Right lobe of liver (tissue), 4 donors: ENCODE results near the gene ZNF609.

Source experiments
- POLR2A ChIP-seq: fragments of 450-650 bp; IDR thresholded peaks from one replicate; pipeline ENCODE4 v1.6.1; 2017; ENCODE audit warnings: antibody characterized with exemption, mild to moderate bottlenecking
- TF ChIP-seq, protein P1 (sequence below), 4 donors: fragments of 200-600 bp in 3 of 4; fragments of 450-650 bp in 1 of 4; IDR thresholded peaks; one replicate each; pipeline versions ENCODE4 v1.5.1 to v1.8.0; 2016 to 2022; ENCODE audit warnings: antibody characterized with exemption in 4 of 4, mild to moderate bottlenecking in 2 of 4
- donor health status: DM: no; HTN: no; CAD: no.
- donor health status: DM: no; HTN: no; CAD: no.
- donor health status: DM: no; HTN: yes; CAD: no.

DNA sequence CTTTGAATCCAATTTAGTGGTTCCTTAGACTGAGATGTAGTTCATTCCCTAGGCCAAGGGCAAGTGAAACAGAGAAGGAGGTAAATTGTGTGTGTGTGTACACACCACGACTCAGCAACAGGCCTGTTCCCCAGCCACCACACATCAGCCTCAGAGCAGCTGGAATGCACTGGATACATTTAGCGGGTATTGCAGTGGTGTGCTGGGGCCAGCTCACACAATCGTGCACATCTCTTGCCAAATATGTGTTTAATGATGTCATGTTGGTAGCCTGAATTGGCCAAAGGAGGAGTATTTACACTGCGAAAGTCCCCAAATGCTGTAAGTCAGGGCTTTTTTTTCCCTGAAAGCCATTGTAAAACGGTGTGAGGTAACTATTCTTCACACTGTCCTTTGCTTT, 232.8 kb downstream of the ZNF609 start:
- TF ChIP-seq, protein P1, sequence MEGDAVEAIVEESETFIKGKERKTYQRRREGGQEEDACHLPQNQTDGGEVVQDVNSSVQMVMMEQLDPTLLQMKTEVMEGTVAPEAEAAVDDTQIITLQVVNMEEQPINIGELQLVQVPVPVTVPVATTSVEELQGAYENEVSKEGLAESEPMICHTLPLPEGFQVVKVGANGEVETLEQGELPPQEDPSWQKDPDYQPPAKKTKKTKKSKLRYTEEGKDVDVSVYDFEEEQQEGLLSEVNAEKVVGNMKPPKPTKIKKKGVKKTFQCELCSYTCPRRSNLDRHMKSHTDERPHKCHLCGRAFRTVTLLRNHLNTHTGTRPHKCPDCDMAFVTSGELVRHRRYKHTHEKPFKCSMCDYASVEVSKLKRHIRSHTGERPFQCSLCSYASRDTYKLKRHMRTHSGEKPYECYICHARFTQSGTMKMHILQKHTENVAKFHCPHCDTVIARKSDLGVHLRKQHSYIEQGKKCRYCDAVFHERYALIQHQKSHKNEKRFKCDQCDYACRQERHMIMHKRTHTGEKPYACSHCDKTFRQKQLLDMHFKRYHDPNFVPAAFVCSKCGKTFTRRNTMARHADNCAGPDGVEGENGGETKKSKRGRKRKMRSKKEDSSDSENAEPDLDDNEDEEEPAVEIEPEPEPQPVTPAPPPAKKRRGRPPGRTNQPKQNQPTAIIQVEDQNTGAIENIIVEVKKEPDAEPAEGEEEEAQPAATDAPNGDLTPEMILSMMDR (IDR thresholded peaks at IDR 0.05): no peak
- no peak for TF ChIP-seq POLR2A
